H9 (cell line): ENCODE data around the gene FAM43A. TPM values are rescaled to one million over a fixed set of nuclear protein-coding genes. Genes with fewer than 3 reads are reported as not detected.

Experiments
- DNase-seq: peaks from one replicate; pipeline ENCODE4 v3.0.0-alpha.2; 2017
- H2AFZ ChIP-seq: one replicate; pipeline ENCODE4 v1.6.1; 2013; ENCODE audit warnings: mild to moderate bottlenecking, low read length, control low read depth, moderate library complexity
- H2AK5ac ChIP-seq: 2 replicates; pipeline ENCODE4 v1.6.1; 2013; ENCODE audit warnings: low read length, control low read depth, mixed read lengths; ENCODE audit not compliant: insufficient read length
- H2BK120ac ChIP-seq: one replicate; pipeline ENCODE4 v1.6.1; 2013; ENCODE audit warnings: low read depth, mild to moderate bottlenecking, low read length, control low read depth, inconsistent platforms; ENCODE audit not compliant: poor library complexity, severe bottlenecking
- H2BK12ac ChIP-seq: 2 replicates; pipeline ENCODE4 v1.6.1; 2013; ENCODE audit warnings: low read length, control low read depth, mixed read lengths, low read depth; ENCODE audit not compliant: insufficient read length
- H2BK15ac ChIP-seq: 2 replicates; pipeline ENCODE4 v1.6.1; 2013; ENCODE audit warnings: low read depth, low read length, control low read depth
- H2BK20ac ChIP-seq: one replicate; pipeline ENCODE4 v1.6.1; 2013; ENCODE audit warnings: low read depth, mild to moderate bottlenecking, low read length, control low read depth, inconsistent platforms; ENCODE audit not compliant: poor library complexity, severe bottlenecking
- H2BK5ac ChIP-seq: 2 replicates; pipeline ENCODE4 v1.6.1; 2013; ENCODE audit warnings: low read length, control low read depth, mixed read lengths; ENCODE audit not compliant: insufficient read length
- H3K14ac ChIP-seq: 2 replicates; pipeline ENCODE4 v1.6.1; 2013; ENCODE audit warnings: low read length, control low read depth; ENCODE audit not compliant: insufficient read depth
- H3K18ac ChIP-seq: 2 replicates; pipeline ENCODE4 v1.6.1; 2013; ENCODE audit warnings: low read depth, mild to moderate bottlenecking, mixed read lengths, low read length, control low read depth; ENCODE audit not compliant: insufficient read length
- H3K23ac ChIP-seq: 2 replicates; pipeline ENCODE4 v1.6.1; 2013; ENCODE audit warnings: low read length, control low read depth, mixed read lengths, low read depth; ENCODE audit not compliant: insufficient read length
- H3K23me2 ChIP-seq: 2 replicates; pipeline ENCODE4 v1.6.1; 2013; ENCODE audit warnings: low read depth, mild to moderate bottlenecking, mixed read lengths, low read length, control low read depth; ENCODE audit not compliant: insufficient read length, poor library complexity, severe bottlenecking
- H3K27ac ChIP-seq: 2 replicates; pipeline ENCODE4 v1.5.1; 2013; ENCODE audit warnings: low read length, control low read depth, mixed read lengths, low read depth; ENCODE audit not compliant: insufficient read length
- H3K27me3 ChIP-seq: 2 replicates; pipeline ENCODE4 v1.6.1; 2013; ENCODE audit warnings: low read length, control low read depth, inconsistent platforms; ENCODE audit not compliant: insufficient read depth
- H3K4ac ChIP-seq: 2 replicates; pipeline ENCODE4 v1.6.1; 2013; ENCODE audit warnings: low read depth, mild to moderate bottlenecking, control low read depth, inconsistent platforms, low read length, moderate library complexity
- H3K4me1 ChIP-seq: 2 replicates; pipeline ENCODE4 v1.6.1; 2013; ENCODE audit warnings: low read length, control low read depth, inconsistent platforms; ENCODE audit not compliant: insufficient read depth
- H3K4me2 ChIP-seq: 2 replicates; pipeline ENCODE4 v1.6.1; 2013; ENCODE audit warnings: low read length, control low read depth, mixed read lengths; ENCODE audit not compliant: insufficient read length, insufficient read depth
- H3K56ac ChIP-seq: 2 replicates; pipeline ENCODE4 v1.6.1; 2013; ENCODE audit warnings: low read depth, mild to moderate bottlenecking, mixed read lengths, low read length, control low read depth; ENCODE audit not compliant: insufficient read length
- H3K79me1 ChIP-seq: 2 replicates; pipeline ENCODE4 v1.6.1; 2013; ENCODE audit warnings: low read depth, mild to moderate bottlenecking, moderate library complexity, low read length, control low read depth, inconsistent platforms; ENCODE audit not compliant: insufficient read depth, poor library complexity, severe bottlenecking
- H3K79me2 ChIP-seq: 2 replicates; pipeline ENCODE4 v1.6.1; 2013; ENCODE audit warnings: low read length, control low read depth, inconsistent platforms; ENCODE audit not compliant: insufficient read depth
- H3K9ac ChIP-seq: 2 replicates; pipeline ENCODE4 v1.6.1; 2013; ENCODE audit warnings: low read length, control low read depth, mixed read lengths; ENCODE audit not compliant: insufficient read length; ENCODE audit errors: extremely low read depth
- H3K9me3 ChIP-seq: one replicate; pipeline ENCODE4 v1.6.1; 2013; ENCODE audit warnings: low read depth, low read length, inconsistent platforms; ENCODE audit not compliant: control insufficient read depth
- H3T11ph ChIP-seq: one replicate; pipeline ENCODE4 v1.6.1; 2013; ENCODE audit warnings: mild to moderate bottlenecking, low read length, control low read depth, inconsistent platforms
- H4K20me1 ChIP-seq: one replicate; pipeline ENCODE4 v1.6.1; 2013; ENCODE audit not compliant: control insufficient read depth, insufficient read length, insufficient read depth
- H4K5ac ChIP-seq: 2 replicates; pipeline ENCODE4 v1.6.1; 2013; ENCODE audit warnings: low read depth, mild to moderate bottlenecking, mixed read lengths, low read length, control low read depth; ENCODE audit not compliant: insufficient read length
- H4K8ac ChIP-seq: replicated peaks from 2 replicates; pipeline ENCODE4 v1.6.1; 2013; ENCODE audit warnings: low read length, control low read depth, mixed read lengths, low read depth; ENCODE audit not compliant: insufficient read length
- H4K91ac ChIP-seq: 2 replicates; pipeline ENCODE4 v1.6.1; 2013; ENCODE audit warnings: low read depth, mild to moderate bottlenecking, moderate library complexity, mixed read lengths, low read length, control low read depth; ENCODE audit not compliant: insufficient read length
- H3K27ac Mint-ChIP-seq, 3 experiments: 2 replicates in 2 of 3; 3 replicates in 1 of 3; pipeline ENCODE4 v1.8.0; 2020 to 2021; ENCODE audit warnings: mixed read lengths in 3 of 3, mild to moderate bottlenecking in 1 of 3, moderate library complexity in 1 of 3
- H3K27me3 Mint-ChIP-seq: 2 replicates; pipeline ENCODE4 v1.8.0; 2021; ENCODE audit warnings: low read depth, mild to moderate bottlenecking, moderate library complexity, mixed read lengths
- H3K36me3 Mint-ChIP-seq, 3 experiments: 2 replicates in 2 of 3; 3 replicates in 1 of 3; pipeline ENCODE4 v1.8.0; 2020 to 2021; ENCODE audit warnings: low read depth in 3 of 3, mixed read lengths in 3 of 3; ENCODE audit not compliant: insufficient read depth in 1 of 3
- H3K4me1 Mint-ChIP-seq, 2 experiments: 2 replicates each; pipeline ENCODE4 v1.8.0; 2020; ENCODE audit warnings: mixed read lengths in 2 of 2
- H3K4me3 Mint-ChIP-seq, 2 experiments: 2 replicates in 1 of 2; 3 replicates in 1 of 2; pipeline ENCODE4 v1.8.0; 2020 to 2021; ENCODE audit warnings: mild to moderate bottlenecking in 2 of 2, mixed read lengths in 2 of 2, moderate library complexity in 1 of 2
- H3K9me3 Mint-ChIP-seq, 2 experiments: 2 replicates in 1 of 2; 3 replicates in 1 of 2; pipeline ENCODE4 v1.8.0; 2020; ENCODE audit warnings: mild to moderate bottlenecking in 2 of 2, mixed read lengths in 2 of 2, moderate library complexity in 1 of 2
- WGBS: extraction: QIAGEN DNeasy Blood & Tissue Kit; methylation state at CpG from one replicate; pipeline ENCODE4 v1.1.7; 2013; ENCODE audit warnings: missing lambda C conversion rate, low lambda C conversion rate, mixed read lengths; ENCODE audit not compliant: insufficient read length; ENCODE audit errors: extremely low coverage; 5-methylcytosine and 5-hydroxymethylcytosine counted together
- total RNA-seq: library from RNA; stranded (reverse); gene quantifications from 2 replicates; pipeline ENCODE4 v1.2.1, GENCODE V29; 2021
- TF ChIP-seq, protein P1 (sequence below): fragments of 200-600 bp; sonication (generic); conservative IDR thresholded peaks from 3 replicates; pipeline ENCODE4 v1.8.0; 2021; ENCODE audit warnings: antibody characterized with exemption, mild to moderate bottlenecking

FAM43A gene
- total RNA-seq, 1 experiment from 2014 or later, result 2.7 TPM

DNA sequence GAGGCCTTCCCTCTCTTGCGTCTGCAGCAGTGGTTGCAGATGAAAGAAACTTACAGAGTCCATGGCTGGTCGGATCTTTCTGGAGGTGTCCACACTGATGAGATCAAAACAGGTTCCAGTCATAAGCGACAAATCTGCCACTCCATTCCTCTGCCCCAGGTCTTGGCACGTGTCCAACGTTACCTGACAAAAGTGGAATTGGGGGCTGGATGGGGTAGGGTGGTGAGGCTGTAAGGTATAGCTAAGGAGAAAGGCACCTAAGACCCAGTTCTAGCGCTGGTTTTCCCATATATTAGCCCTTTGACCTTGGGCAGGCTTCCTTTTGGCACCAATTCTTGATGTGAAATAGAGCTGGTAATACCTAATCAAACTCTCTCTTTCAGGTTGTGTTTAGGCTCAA lies 11.0 kb downstream of the FAM43A start:
- no peak overlapping the region for H2BK20ac ChIP-seq
- H2AFZ ChIP-seq, result no peak overlapping the region
- Mint-ChIP-seq H3K4me3 (no peak overlapping the region), H3K27ac (no peak overlapping the region), H3K4me1 (peaks cover 7 to 10% of the 10 kb centered on the region in 2 experiments), H3K27me3 (peaks cover 18% of the 10 kb centered on the region), H3K9me3 (peaks cover 4% of the 10 kb centered on the region in 2 experiments; a peak in 4 of 5 replicates), H3K36me3 (peaks cover 0 to 2% (median 0%) of the 10 kb centered on the region in 3 experiments; a peak in 1 of 7 replicates)
- no peak overlapping the region for H2AK5ac ChIP-seq
- H3T11ph ChIP-seq, result no peak overlapping the region
- no peak overlapping the region for H3K18ac ChIP-seq
- no peaks in the 10 kb centered on the region for H3K9me3 ChIP-seq
- peaks cover 3% of the 10 kb centered on the region; the same call in 1 of the 2 replicates for H3K4me1 ChIP-seq
- no peak overlapping the region for H3K56ac ChIP-seq
- no peak overlapping the region for H3K4me2 ChIP-seq
- no peak overlapping the region for H3K14ac ChIP-seq
- H3K23me2 ChIP-seq, result no peaks in the 10 kb centered on the region
- H2BK12ac ChIP-seq, result no peak overlapping the region
- no peak overlapping the region for H2BK15ac ChIP-seq
- H4K8ac ChIP-seq, result no peak overlapping the region
- no peak overlapping the region for H4K91ac ChIP-seq
- no peaks in the 10 kb centered on the region for H3K79me1 ChIP-seq
- TF ChIP-seq, protein P1, sequence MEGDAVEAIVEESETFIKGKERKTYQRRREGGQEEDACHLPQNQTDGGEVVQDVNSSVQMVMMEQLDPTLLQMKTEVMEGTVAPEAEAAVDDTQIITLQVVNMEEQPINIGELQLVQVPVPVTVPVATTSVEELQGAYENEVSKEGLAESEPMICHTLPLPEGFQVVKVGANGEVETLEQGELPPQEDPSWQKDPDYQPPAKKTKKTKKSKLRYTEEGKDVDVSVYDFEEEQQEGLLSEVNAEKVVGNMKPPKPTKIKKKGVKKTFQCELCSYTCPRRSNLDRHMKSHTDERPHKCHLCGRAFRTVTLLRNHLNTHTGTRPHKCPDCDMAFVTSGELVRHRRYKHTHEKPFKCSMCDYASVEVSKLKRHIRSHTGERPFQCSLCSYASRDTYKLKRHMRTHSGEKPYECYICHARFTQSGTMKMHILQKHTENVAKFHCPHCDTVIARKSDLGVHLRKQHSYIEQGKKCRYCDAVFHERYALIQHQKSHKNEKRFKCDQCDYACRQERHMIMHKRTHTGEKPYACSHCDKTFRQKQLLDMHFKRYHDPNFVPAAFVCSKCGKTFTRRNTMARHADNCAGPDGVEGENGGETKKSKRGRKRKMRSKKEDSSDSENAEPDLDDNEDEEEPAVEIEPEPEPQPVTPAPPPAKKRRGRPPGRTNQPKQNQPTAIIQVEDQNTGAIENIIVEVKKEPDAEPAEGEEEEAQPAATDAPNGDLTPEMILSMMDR, result no peak
- no peaks in the 10 kb centered on the region for H4K20me1 ChIP-seq
- no peaks in the 10 kb centered on the region for H3K27me3 ChIP-seq
- WGBS, result no CpG with 5 or more reads among the region's 6 CpGs
- no peak overlapping the region for H3K4ac ChIP-seq
- no peak overlapping the region for H3K23ac ChIP-seq
- no peak overlapping the region for H2BK120ac ChIP-seq
- H3K9ac ChIP-seq, result no peak overlapping the region
- H3K27ac ChIP-seq, result no peak overlapping the region
- DNase-seq, result no peak
- no peak overlapping the region for H2BK5ac ChIP-seq
- H3K79me2 ChIP-seq, result no peaks in the 10 kb centered on the region
- H4K5ac ChIP-seq, result no peak overlapping the region
